ENCODE measurements around the gene STPG2. TPM values are rescaled to one million over a fixed set of nuclear protein-coding genes. Genes with fewer than 3 reads are reported as not detected.

The STPG2 gene
- total RNA-seq, 3 donors from 2014 or later (not counting 1 experiment from before 2014, with no cell fraction given) = 0.23 TPM; not detected in 2

DNA sequence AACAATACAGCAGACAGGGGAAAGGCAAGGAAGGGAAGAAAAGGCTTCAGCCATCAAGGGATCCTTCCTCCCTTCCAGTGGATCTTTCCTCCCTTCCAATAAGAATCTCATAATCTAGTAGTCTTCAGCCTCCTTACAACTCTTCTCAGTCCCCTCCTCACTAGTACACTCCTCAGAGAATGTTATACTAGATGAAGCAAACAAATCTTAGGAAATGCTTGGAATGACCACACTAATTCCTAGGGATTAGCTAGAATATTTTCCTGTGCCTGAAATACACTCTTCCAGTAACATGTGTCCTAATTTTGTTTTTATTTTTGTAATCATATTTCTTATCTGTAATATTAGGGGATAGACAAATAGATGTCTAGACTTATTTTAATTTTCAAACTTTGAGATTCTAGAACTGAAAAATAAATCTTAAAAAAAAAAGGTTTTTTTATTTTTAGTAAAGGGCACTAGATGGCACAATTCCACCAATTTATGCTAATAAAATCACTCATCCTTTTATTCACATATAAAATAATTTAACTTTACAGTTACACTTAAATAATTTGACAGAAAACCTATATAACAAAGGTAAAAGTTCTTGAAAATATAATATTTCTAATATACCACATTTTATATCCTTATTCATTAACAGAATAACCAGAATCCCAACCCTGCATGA is 7.0 kb upstream of the STPG2 start:
- H3K9me3 Mint-ChIP-seq = no peaks in the 10 kb centered on the region
- no peaks in the 10 kb centered on the region for H3K27me3 ChIP-seq (ENCODE audit: control insufficient read depth, insufficient read depth, low read length)
- no peak for ATAC-seq

GRCh38 chr4:98148856-98149255 is 5.6 kb upstream of the STPG2 start:
- Histone ChIP-seq H3K27me3 (ENCODE audit: control insufficient read depth, insufficient read depth, low read length) (no peaks in the 10 kb centered on the region), H3K4me3 (ENCODE audit: low read length) (no peak overlapping the region), H3K9me3 (ENCODE audit: control insufficient read depth, insufficient read depth, low read length) (no peaks in the 10 kb centered on the region), H3K4me1 (ENCODE audit: control insufficient read depth, insufficient read depth, low read length) (peaks cover 2% of the 10 kb centered on the region), H3K36me3 (ENCODE audit: control insufficient read depth, insufficient read depth, low read length) (no peaks in the 10 kb centered on the region), H3K27ac (ENCODE audit: low read length) (no peak overlapping the region)
- DNase-seq = no peak
- no peaks in the 10 kb centered on the region for H3K9me3 Mint-ChIP-seq
- no peaks in the 10 kb centered on the region for H3K36me3 Mint-ChIP-seq
- no peak for TF ChIP-seq CTCF (IDR thresholded peaks at IDR 0.05)
- peaks cover 1 to 15% of the 10 kb centered on the region in 2 donors for H3K4me1 Mint-ChIP-seq
- H3K27me3 Mint-ChIP-seq (ENCODE audit: low read depth in 2 of 2) = no peaks in the 10 kb centered on the region
- no peak overlapping the region for H3K27ac Mint-ChIP-seq
- no peak overlapping the region for H3K4me3 Mint-ChIP-seq
- ATAC-seq = no peak
- intact Hi-C loops (cut with micrococcal nuclease) = loop anchor here (10.0 kb wide), 2 partner anchors 776 to 846 kb away; partner anchors contain the start of genes EIF4E and METAP1

More for the DNA sequence above, 7.0 kb upstream of the STPG2 start:
- Mint-ChIP-seq H3K36me3 (no peaks in the 10 kb centered on the region), H3K27me3 (ENCODE audit: low read depth in 2 of 2) (no peaks in the 10 kb centered on the region), H3K4me3 (no peak overlapping the region), H3K4me1 (peaks cover 0 to 9% of the 10 kb centered on the region in 2 donors), H3K27ac (no peak overlapping the region)
- intact Hi-C loops (cut with micrococcal nuclease) = loop anchor here (2.0 to 10.0 kb wide), 4 partner anchors 297 to 1257 kb away; no protein-coding TSS in a partner anchor
- Histone ChIP-seq H3K36me3 (ENCODE audit: control insufficient read depth, insufficient read depth, low read length) (no peaks in the 10 kb centered on the region), H3K9me3 (ENCODE audit: control insufficient read depth, insufficient read depth, low read length) (no peaks in the 10 kb centered on the region), H3K27ac (ENCODE audit: low read length) (no peak overlapping the region), H3K4me1 (ENCODE audit: control insufficient read depth, insufficient read depth, low read length) (no peaks in the 10 kb centered on the region), H3K4me3 (ENCODE audit: low read length) (no peak overlapping the region)
- TF ChIP-seq CTCF (IDR thresholded peaks at IDR 0.05) = peak; percentile 51
- DNase-seq = peak in 1 of 2 donors; percentile 33

- Histone ChIP-seq H3K9me3 (ENCODE audit: control insufficient read depth, insufficient read depth, low read length) (no peaks in the 10 kb centered on the region), H3K36me3 (ENCODE audit: control insufficient read depth, insufficient read depth, low read length) (no peaks in the 10 kb centered on the region), H3K27me3 (ENCODE audit: control insufficient read depth, insufficient read depth, low read length) (no peaks in the 10 kb centered on the region), H3K4me3 (ENCODE audit: low read length) (no peak overlapping the region), H3K4me1 (ENCODE audit: control insufficient read depth, insufficient read depth, low read length) (no peaks in the 10 kb centered on the region), H3K27ac (ENCODE audit: low read length) (no peak overlapping the region)
- no peaks in the 10 kb centered on the region for H3K4me1 Mint-ChIP-seq
- peaks cover 6 to 16% of the 10 kb centered on the region in 2 donors for H3K27me3 Mint-ChIP-seq (ENCODE audit: low read depth in 2 of 2)
- no peak overlapping the region for H3K4me3 Mint-ChIP-seq
- intact Hi-C loops (cut with micrococcal nuclease) = no loop called here
- 96% methylated on average over 3 of the region's 3 CpGs for WGBS (ENCODE audit: insufficient coverage)
- no peak overlapping the region for H3K27ac Mint-ChIP-seq
- TF ChIP-seq CTCF (IDR thresholded peaks at IDR 0.05) = no peak
- no peaks in the 10 kb centered on the region for H3K36me3 Mint-ChIP-seq
- ATAC-seq (no peak), DNase-seq (no peak)
- H3K9me3 Mint-ChIP-seq = peaks cover 0 to 4% of the 10 kb centered on the region in 2 donors
Measured at GRCh38 chr4:98126141-98126540, 17.1 kb downstream of the STPG2 start.

DNA sequence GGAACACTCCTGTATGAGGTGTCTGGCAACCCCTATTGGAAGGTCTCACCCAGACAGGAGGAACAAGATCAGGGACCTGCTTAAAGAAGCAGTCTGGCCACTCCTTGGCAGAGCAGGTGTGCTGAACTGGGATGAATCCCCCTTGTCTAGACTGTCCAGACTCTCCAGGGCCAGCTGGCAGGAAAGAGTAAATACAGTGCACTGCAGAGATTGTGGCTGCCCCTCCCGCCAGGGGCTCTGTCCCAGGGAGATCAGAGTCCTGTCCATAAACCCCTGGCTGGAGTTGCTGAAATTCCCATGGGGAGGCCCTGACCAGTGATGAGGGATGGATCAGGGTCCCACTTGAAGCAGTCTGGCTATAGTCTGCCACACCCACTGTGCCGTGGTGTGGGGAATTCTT is 17.7 kb downstream of the STPG2 start:
- Mint-ChIP-seq H3K36me3 (no peaks in the 10 kb centered on the region), H3K4me3 (no peak overlapping the region), H3K27ac (no peak overlapping the region), H3K9me3 (peaks cover 0 to 4% of the 10 kb centered on the region in 2 donors), H3K4me1 (no peaks in the 10 kb centered on the region), H3K27me3 (ENCODE audit: low read depth in 2 of 2) (peaks cover under 1 to 12% of the 10 kb centered on the region in 2 donors)
- intact Hi-C loops (cut with micrococcal nuclease) = no loop called here
- DNase-seq (no peak), ATAC-seq (no peak)
- Histone ChIP-seq H3K27me3 (ENCODE audit: control insufficient read depth, insufficient read depth, low read length) (no peaks in the 10 kb centered on the region), H3K9me3 (ENCODE audit: control insufficient read depth, insufficient read depth, low read length) (no peaks in the 10 kb centered on the region), H3K27ac (ENCODE audit: low read length) (no peak overlapping the region), H3K4me3 (ENCODE audit: low read length) (no peak overlapping the region), H3K36me3 (ENCODE audit: control insufficient read depth, insufficient read depth, low read length) (no peaks in the 10 kb centered on the region), H3K4me1 (ENCODE audit: control insufficient read depth, insufficient read depth, low read length) (no peaks in the 10 kb centered on the region)
- TF ChIP-seq CTCF (IDR thresholded peaks at IDR 0.05) = no peak
- 100% methylated on average over 2 of the region's 2 CpGs for WGBS (ENCODE audit: insufficient coverage)
